Stimulated activated CD8-positive, alpha-beta memory T cell treated with anti-CD3 and anti-CD28 coated beads, Interleukin-15, amount 100 ng/mL, for 4 hours (primary cell): ENCODE data around the gene TUBB2B.
"Not testable (repeated sequence)": the region's sequence is repeated elsewhere in the genome, so short reads cannot be mapped to it uniquely, and the experiment has no call there.

Experiments
- DNase-seq, 2 donors: peaks; one replicate each; pipeline ENCODE4 v3.0.0-alpha.2; 2020; ENCODE audit warnings: low read depth in 2 of 2

The TUBB2B gene

GRCh38 chr6:3258201-3258600 is 30.7 kb upstream of the TUBB2B start:
- no peak for DNase-seq

GRCh38 chr6:3253597-3253961 is 26.1 kb upstream of the TUBB2B start:
- DNase-seq = no peak

- DNase-seq = no peak
These were observed 25.6 kb upstream of the TUBB2B start for GRCh38 chr6:3252861-3253596.

- no peak for DNase-seq
These were observed 24.9 kb upstream of the TUBB2B start for GRCh38 chr6:3252369-3252768.

DNA sequence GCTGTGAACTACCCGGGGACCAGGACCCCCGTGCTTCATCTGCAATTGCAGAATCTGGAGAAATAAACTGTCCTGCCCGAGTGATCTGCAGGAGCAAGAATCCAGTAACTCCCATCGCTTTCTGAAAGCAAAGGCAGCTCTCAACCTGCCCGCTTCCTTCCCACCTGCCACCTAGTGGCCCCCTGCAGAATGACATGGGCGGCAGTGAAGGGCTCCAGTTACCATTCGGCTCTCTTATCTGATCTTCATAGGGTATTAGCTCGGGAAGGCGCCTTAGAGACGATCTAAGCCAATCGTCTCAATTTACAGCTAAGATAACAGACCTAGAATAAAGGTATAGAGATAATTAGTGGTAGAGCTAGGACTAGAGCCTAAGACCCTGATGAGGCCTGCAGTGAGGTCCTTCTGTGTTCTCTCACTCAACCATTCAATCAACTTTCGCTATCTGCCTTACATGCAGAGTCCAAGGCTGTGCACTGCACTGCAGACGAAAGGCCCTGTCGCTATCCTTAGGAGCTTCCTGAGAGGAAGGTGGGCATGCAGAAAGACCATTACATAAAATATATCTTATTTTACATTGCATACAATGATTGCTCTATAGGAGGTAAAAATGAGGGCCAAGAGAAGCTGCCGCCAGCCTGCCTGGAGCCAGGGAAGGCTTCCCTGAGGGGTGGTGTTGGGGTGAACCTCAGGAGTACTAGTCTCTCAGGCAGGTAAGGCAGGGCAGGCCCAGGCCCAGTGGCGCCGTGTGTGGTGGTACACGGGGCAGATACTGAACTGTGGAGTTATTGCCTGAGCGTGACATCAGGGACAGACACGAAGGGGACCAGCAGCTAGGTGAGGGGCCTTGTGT is 24.2 kb upstream of the TUBB2B start:
- DNase-seq = peak; percentile 46 to 58

GRCh38 chr6:3250231-3250675 is 22.8 kb upstream of the TUBB2B start:
- no peak for DNase-seq

- DNase-seq = no peak
These were observed 22.4 kb upstream of the TUBB2B start for GRCh38 chr6:3249821-3250220.

- DNase-seq = no peak
These were observed 20.0 kb upstream of the TUBB2B start for GRCh38 chr6:3247255-3248146.

DNA sequence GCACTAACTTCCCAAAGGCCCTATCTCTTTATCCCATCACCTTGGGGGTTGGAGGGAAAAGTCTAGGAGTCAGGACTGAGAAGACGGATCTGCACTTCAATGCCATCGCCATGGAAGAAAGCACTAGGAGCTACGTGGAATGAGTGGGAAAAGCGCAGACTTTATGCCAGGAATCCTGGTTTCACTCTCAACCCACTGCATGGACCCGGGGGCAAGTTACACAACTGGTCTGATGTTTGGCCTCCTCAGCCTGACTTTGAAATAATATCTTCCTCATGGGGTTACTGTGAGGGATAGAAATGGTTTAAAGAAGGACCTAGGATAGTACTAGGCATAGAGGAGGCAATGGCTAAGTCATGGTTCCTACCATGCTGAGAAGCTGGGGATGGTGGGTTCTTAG is 17.8 kb upstream of the TUBB2B start:
- no peak for DNase-seq

- DNase-seq = not testable (repeated sequence)
These were observed 17.3 kb upstream of the TUBB2B start for GRCh38 chr6:3244832-3245161.

GRCh38 chr6:3244003-3244831 is 16.8 kb upstream of the TUBB2B start:
- DNase-seq = no peak

DNA sequence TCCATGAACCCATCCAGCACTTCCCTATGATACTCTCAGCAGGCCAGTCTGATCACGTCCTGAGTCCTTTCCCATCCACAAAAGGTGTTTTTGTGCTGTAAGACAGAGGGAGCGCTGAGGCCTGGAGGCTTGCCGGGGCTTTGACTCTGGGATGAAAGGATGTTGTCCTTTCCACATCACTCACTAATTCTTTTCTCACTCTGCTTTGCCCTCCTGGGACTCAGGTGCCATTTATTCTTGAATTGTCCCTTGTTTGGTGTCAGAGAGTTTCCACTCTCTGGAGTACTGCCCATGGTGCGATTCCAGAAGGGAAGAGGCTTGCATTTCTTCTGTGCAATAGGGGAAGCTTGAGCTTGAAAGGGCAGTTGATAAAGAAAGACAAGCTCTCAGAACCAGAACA is 15.3 kb upstream of the TUBB2B start:
- no peak for DNase-seq

- DNase-seq = not testable (repeated sequence)
These were observed 14.3 kb upstream of the TUBB2B start for GRCh38 chr6:3241745-3242144.

GRCh38 chr6:3240595-3240994 is 13.1 kb upstream of the TUBB2B start:
- no peak for DNase-seq

DNA sequence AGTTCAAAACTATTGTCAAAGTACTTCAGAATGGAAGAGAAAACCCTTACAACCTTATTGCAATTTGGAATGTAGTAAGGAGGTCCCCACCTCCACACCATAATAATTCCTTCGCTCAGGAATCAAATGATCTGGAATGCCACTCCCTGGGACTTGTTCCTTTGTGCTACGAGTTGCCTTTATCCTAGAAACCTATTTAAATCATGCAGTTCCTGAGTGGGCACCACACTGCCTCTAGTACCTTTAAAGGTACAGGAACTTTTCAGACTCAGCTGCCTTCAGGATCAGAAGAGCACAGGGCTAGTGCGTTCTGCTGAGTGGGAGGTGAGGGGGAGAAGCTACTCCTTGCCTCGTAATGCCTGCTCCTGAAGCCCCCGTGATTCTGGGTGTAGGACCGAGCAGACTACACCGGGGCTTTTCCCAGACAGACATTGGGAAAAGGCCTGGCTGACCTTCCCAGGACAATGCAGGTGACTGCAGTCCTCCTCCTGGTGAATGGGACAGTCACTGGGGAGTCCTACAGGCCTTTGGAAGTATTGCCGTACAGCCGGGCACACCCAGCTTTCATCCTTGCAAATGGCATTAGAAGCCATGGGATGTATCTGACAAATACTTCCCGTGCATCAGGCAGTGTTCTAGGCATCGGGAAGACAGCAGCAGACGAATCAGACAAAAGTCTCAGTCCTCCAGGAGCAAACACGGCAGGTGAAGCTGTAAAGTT is 11.8 kb upstream of the TUBB2B start:
- no peak for DNase-seq

GRCh38 chr6:3237761-3238662 is 10.6 kb upstream of the TUBB2B start:
- DNase-seq = no peak

GRCh38 chr6:3236005-3236404 is 8.6 kb upstream of the TUBB2B start:
- DNase-seq = no peak

DNA sequence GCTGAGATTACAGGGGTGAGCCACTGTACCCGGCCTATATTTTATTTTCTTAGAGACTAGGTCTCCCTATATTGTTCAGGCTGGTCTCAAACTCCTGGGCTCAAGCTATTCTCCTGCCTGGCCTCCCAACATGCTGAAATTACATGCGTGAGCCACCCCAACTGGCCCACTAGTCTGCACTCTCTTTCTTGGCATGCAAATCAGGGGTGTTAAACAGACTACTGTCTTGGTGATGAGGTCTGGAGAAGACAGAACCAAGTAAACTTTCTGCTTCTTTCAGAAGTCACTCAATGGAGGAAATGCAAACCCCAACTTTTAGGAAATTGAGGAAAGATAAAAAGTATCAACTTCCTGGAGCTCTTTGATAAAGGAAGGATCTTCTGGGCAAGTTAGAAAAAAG is 8.0 kb upstream of the TUBB2B start:
- DNase-seq = no peak

DNA sequence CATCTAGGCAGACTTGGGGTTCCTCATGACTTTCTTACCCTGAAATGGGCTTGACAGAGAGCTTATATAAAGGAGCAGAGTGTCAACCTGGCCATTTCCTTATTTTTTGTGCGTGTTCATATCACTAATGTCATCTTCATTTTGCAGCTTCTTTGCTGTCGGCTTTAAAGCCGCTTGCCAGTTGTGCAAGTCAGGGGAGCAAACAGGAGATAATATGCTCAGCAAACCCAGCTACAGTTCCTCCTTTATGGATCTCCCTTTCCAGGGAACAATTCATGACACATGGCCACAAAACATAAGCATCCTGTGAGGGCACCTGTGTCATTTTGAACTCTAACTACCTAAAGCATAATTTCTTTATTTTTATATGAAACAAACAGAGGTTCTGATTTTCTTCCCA is 6.5 kb upstream of the TUBB2B start:
- DNase-seq = no peak

DNA sequence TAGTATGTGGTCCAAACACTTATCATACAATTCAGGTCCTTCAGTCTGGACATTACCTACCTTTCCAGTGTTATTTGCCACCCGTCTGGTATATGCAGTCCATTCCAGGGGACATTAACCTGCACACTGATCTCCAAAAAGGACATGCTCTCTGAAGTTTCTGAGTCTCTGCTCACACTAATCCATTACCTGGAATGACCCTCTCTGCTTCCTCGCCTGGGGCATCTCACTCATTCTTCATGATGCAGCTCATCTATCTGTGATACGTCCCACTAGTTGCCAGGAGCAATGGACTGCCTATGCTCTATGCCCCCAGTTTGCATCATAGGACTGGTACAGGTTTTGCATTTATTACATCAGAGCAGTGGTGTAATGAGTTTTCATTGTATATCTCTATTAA is 5.9 kb upstream of the TUBB2B start:
- DNase-seq = no peak
